ENCODE measurements around the gene SDR39U1.

DNA sequence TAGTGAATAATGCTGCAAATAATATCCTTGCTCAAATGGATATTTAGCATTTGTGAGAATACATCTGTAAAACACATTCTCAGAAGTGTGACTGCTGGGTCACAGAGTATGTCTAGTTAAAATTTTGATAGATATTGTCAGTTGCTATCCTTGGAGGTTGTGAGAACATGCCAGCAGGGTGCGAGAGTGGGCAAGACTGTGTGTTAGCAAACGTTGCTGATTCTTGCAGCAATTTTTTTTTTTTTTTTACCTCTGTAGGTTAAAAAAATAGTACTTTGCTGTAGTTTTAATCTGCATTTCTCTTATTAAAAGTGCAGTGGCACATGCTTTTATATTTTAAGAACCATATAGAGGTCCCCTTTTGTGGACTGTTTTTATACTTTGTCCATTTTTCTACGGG, 48.3 kb downstream of the SDR39U1 start:
- TF ChIP-seq, protein P1, sequence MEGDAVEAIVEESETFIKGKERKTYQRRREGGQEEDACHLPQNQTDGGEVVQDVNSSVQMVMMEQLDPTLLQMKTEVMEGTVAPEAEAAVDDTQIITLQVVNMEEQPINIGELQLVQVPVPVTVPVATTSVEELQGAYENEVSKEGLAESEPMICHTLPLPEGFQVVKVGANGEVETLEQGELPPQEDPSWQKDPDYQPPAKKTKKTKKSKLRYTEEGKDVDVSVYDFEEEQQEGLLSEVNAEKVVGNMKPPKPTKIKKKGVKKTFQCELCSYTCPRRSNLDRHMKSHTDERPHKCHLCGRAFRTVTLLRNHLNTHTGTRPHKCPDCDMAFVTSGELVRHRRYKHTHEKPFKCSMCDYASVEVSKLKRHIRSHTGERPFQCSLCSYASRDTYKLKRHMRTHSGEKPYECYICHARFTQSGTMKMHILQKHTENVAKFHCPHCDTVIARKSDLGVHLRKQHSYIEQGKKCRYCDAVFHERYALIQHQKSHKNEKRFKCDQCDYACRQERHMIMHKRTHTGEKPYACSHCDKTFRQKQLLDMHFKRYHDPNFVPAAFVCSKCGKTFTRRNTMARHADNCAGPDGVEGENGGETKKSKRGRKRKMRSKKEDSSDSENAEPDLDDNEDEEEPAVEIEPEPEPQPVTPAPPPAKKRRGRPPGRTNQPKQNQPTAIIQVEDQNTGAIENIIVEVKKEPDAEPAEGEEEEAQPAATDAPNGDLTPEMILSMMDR (IDR thresholded peaks at IDR 0.05) = no peak
- TF ChIP-seq POLR2A (IDR thresholded peaks at IDR 0.05) = no peak

Measured in uterus (tissue), 2 donors.